ENCODE measurements around the gene DNAH2. TPM values are rescaled to one million over a fixed set of nuclear protein-coding genes. Genes with fewer than 3 reads are reported as not detected.

DNAH2 gene
- total RNA-seq, 1 experiment from 2014 or later = 2.0 TPM

DNA sequence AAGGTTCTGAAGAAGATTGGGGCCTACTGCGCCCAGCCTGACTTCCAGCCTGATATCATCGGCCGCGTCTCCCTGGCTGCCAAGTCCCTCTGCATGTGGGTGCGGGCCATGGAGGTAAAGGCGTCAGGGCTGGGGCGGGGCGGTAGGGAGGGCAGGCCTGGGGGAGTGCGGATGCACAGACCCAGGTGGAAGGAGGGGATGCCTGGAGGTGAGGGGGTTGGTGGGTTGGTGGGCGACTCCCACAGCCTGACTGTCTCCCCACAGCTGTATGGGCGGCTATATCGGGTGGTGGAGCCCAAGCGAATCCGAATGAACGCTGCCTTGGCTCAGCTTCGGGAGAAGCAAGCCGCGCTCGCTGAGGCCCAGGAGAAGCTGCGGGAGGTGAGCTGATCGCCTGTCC is 89.7 kb downstream of the DNAH2 start:
- DNase-seq (ENCODE audit: low read depth, low spot score) (no peak), ATAC-seq (no peak)
- Histone ChIP-seq H3K36me3 (ENCODE audit: control insufficient read depth in 1 of 2, insufficient read depth in 2 of 2, low read length in 2 of 2) (no peaks in the 10 kb centered on the region), H3K9me3 (ENCODE audit: control insufficient read depth in 1 of 2, insufficient read depth in 1 of 2, low read depth in 1 of 2, low read length in 2 of 2) (no peaks in the 10 kb centered on the region), H3K9me2 (ENCODE audit: insufficient read depth) (no peaks in the 10 kb centered on the region), H3K79me2 (ENCODE audit: insufficient read depth, low read length) (no peaks in the 10 kb centered on the region), H3K4me2 (ENCODE audit: low read length) (no peak overlapping the region), H3K9ac (ENCODE audit: low read length) (no peak overlapping the region), H2AFZ (ENCODE audit: low read depth, low read length, poor library complexity, severe bottlenecking) (no peak overlapping the region), H3K27me3 (ENCODE audit: insufficient read depth, low read length) (no peaks in the 10 kb centered on the region), H3K4me3 (replicated peaks in 1 of 2; ENCODE audit: low read depth in 1 of 2, low read length in 2 of 2) (no peak overlapping the region), H3K27ac (ENCODE audit: low read depth, low read length) (no peak overlapping the region), H4K20me1 (ENCODE audit: insufficient read depth) (no peaks in the 10 kb centered on the region), H3K4me1 (ENCODE audit: control insufficient read depth in 1 of 2, insufficient read depth in 2 of 2, low read length in 2 of 2) (peaks cover 9 to 24% of the 10 kb centered on the region in 2 experiments)
- POLR2A ChIA-PET = no interaction called here
- RAD21 ChIA-PET (ENCODE audit: low non-redundant PET in 1 of 2, low total read pairs in 2 of 2, uncharacterized antibody in 2 of 2, unreplicated experiment in 2 of 2) = no interaction called here
- TF ChIP-seq, protein P1, sequence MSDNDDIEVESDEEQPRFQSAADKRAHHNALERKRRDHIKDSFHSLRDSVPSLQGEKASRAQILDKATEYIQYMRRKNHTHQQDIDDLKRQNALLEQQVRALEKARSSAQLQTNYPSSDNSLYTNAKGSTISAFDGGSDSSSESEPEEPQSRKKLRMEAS (IDR thresholded peaks at IDR 0.05) = no peak
- TF ChIP-seq, protein P2, sequence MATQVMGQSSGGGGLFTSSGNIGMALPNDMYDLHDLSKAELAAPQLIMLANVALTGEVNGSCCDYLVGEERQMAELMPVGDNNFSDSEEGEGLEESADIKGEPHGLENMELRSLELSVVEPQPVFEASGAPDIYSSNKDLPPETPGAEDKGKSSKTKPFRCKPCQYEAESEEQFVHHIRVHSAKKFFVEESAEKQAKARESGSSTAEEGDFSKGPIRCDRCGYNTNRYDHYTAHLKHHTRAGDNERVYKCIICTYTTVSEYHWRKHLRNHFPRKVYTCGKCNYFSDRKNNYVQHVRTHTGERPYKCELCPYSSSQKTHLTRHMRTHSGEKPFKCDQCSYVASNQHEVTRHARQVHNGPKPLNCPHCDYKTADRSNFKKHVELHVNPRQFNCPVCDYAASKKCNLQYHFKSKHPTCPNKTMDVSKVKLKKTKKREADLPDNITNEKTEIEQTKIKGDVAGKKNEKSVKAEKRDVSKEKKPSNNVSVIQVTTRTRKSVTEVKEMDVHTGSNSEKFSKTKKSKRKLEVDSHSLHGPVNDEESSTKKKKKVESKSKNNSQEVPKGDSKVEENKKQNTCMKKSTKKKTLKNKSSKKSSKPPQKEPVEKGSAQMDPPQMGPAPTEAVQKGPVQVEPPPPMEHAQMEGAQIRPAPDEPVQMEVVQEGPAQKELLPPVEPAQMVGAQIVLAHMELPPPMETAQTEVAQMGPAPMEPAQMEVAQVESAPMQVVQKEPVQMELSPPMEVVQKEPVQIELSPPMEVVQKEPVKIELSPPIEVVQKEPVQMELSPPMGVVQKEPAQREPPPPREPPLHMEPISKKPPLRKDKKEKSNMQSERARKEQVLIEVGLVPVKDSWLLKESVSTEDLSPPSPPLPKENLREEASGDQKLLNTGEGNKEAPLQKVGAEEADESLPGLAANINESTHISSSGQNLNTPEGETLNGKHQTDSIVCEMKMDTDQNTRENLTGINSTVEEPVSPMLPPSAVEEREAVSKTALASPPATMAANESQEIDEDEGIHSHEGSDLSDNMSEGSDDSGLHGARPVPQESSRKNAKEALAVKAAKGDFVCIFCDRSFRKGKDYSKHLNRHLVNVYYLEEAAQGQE (IDR thresholded peaks at IDR 0.05; ENCODE audit: low read depth) = no peak
- TF ChIP-seq EGR1 (IDR thresholded peaks at IDR 0.05; ENCODE audit: low read depth) = no peak
- TF ChIP-seq POLR2AphosphoS5 (IDR thresholded peaks at IDR 0.05; ENCODE audit: low read depth, low read length) = no peak
- intact Hi-C loops (cut with micrococcal nuclease) = no loop called here
- no TSS peak for BruUV-seq (replicated peaks)
- CTCF ChIA-PET = no interaction called here

DNA sequence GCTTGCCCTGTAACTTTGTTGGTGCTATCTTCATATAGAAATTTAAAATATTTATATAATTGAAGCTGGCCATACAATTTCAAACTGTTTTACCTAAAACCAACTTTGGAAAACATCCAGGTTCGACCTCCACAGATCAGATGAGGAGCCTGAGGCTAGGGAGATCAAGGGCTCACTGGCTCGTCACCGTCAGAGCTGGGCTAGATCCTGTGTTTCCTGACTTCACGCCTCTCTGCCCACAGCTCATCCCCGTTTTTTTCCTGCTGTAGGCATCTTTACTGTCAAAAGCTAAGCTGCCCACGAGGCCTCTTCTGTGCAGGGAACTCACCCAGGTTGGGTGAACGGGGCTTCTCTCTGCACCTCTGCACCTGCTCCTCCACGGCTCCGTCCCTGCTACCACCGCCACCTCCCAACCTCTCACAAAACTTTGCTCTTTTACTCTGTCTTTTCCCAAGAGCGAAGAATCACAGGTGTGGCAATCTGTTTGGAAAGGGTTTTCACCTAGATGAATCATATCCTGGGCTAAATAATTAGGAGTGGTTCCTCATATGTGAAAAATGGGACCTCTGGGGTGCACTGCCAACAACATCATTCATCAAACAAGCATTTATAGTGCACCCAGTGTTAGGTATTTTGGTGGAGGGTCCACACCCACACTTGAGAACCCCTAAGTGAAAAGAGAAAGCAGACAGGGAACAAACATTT is 91.7 kb downstream of the DNAH2 start:
- Histone ChIP-seq H3K27ac (ENCODE audit: low read depth, low read length) (no peak overlapping the region), H3K79me2 (ENCODE audit: insufficient read depth, low read length) (no peaks in the 10 kb centered on the region), H3K9me3 (ENCODE audit: control insufficient read depth in 1 of 2, insufficient read depth in 1 of 2, low read depth in 1 of 2, low read length in 2 of 2) (no peaks in the 10 kb centered on the region), H3K4me3 (replicated peaks in 1 of 2; ENCODE audit: low read depth in 1 of 2, low read length in 2 of 2) (peak overlapping the region in 1 of 2 experiments; percentile 24; a peak in 1 of 4 replicates), H3K9ac (ENCODE audit: low read length) (no peak overlapping the region; the same call in 1 of the 2 replicates), H3K27me3 (ENCODE audit: insufficient read depth, low read length) (no peaks in the 10 kb centered on the region), H3K36me3 (ENCODE audit: control insufficient read depth in 1 of 2, insufficient read depth in 2 of 2, low read length in 2 of 2) (no peaks in the 10 kb centered on the region), H3K4me1 (ENCODE audit: control insufficient read depth in 1 of 2, insufficient read depth in 2 of 2, low read length in 2 of 2) (peaks cover 4 to 17% of the 10 kb centered on the region in 2 experiments), H4K20me1 (ENCODE audit: insufficient read depth) (no peaks in the 10 kb centered on the region), H2AFZ (ENCODE audit: low read depth, low read length, poor library complexity, severe bottlenecking) (no peak overlapping the region), H3K9me2 (ENCODE audit: insufficient read depth) (no peaks in the 10 kb centered on the region), H3K4me2 (ENCODE audit: low read length) (peak overlapping the region; percentile 54)
- ChIA-PET POLR2A (no interaction called here), CTCF (no interaction called here), RAD21 (ENCODE audit: low non-redundant PET in 1 of 2, low total read pairs in 2 of 2, uncharacterized antibody in 2 of 2, unreplicated experiment in 2 of 2) (interaction anchor here in 1 of 2 experiments (0.6 kb wide), 1 partner anchor 14 kb away, joined by 3 read pairs; no protein-coding TSS in a partner anchor)
- intact Hi-C loops (cut with micrococcal nuclease) = no loop called here
- ATAC-seq (peak; percentile 38), DNase-seq (ENCODE audit: low read depth, low spot score) (no peak)
- BruUV-seq (replicated peaks) = no TSS peak
- TF ChIP-seq, protein P2 (IDR thresholded peaks at IDR 0.05; ENCODE audit: low read depth) = no peak
- TF ChIP-seq, protein P1 (IDR thresholded peaks at IDR 0.05) = peak; percentile 11; the same call in 1 of the 2 replicates
- peak; percentile 61 for TF ChIP-seq CEBPB (IDR thresholded peaks at IDR 0.05; ENCODE audit: low read depth)
- TF ChIP-seq POLR2A (IDR thresholded peaks at IDR 0.05; ENCODE audit: borderline replicate concordance, extremely low read depth, insufficient read depth, insufficient read length) = no peak
- TF ChIP-seq TCF7L2 (IDR thresholded peaks at IDR 0.05; ENCODE audit: borderline replicate concordance, extremely low read depth, insufficient read depth, insufficient read length) = no peak
